ENCODE results near the gene TOLLIP.

DNA sequence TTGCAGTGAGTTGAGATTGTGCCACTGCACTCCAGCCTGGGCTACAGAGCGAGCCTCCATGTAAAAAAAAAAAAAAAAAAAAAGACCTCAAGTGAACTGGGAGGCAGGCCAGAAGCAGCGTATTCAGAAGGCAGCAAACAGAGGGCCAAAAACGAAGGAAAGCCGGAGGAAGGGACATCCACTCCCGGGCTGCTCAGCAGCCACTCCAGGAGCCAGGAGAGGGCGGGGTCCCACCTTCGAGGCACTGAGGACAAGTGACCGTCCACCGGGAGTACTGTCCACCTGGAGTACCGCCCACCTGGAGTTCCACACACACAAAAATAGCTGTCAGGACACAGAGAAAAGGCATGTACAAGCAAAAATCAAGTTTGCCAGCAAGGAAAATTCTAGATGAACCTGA lies 5.5 kb downstream of the TOLLIP start:
- TF ChIP-seq, protein P1, sequence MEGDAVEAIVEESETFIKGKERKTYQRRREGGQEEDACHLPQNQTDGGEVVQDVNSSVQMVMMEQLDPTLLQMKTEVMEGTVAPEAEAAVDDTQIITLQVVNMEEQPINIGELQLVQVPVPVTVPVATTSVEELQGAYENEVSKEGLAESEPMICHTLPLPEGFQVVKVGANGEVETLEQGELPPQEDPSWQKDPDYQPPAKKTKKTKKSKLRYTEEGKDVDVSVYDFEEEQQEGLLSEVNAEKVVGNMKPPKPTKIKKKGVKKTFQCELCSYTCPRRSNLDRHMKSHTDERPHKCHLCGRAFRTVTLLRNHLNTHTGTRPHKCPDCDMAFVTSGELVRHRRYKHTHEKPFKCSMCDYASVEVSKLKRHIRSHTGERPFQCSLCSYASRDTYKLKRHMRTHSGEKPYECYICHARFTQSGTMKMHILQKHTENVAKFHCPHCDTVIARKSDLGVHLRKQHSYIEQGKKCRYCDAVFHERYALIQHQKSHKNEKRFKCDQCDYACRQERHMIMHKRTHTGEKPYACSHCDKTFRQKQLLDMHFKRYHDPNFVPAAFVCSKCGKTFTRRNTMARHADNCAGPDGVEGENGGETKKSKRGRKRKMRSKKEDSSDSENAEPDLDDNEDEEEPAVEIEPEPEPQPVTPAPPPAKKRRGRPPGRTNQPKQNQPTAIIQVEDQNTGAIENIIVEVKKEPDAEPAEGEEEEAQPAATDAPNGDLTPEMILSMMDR (IDR thresholded peaks at IDR 0.05 in 8 of 11, conservative IDR thresholded peaks at IDR 0.05 in 3 of 11) = no peak
- no peak for TF ChIP-seq POLR2A (IDR thresholded peaks at IDR 0.05)
- no peak for TF ChIP-seq POLR2AphosphoS5 (IDR thresholded peaks at IDR 0.05)
